Measurements from ENCODE around the gene RHOBTB3. TPM values are rescaled to one million over a fixed set of nuclear protein-coding genes. Genes with fewer than 3 reads are reported as not detected.

The RHOBTB3 gene
- total RNA-seq, 1 donor from 2014 or later = 73.8 TPM

DNA sequence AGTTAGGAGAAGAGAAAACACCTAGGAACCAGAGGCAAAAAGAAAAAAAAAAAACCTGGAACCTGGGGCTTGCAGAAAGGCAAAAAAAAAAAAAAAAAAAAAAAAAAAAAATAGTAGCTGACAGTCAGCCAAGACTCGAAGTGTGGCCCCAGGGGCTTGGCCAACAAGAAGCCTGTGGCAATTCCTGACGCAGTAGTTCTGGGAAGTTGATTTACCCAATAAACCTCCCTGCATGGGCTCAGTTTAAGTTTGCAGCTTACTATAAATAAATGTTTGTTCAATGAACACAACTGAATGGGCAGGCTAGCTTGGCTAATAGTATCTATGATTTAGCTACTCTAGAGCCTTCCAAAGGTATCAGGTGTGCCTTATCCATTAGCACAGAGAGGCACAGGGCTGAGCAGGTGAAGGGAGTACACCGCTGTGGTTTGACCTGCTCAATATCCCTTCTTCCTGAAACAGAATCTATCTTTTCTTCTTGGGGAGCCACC, 112.6 kb downstream of the RHOBTB3 start:
- Histone ChIP-seq H3K4me2 (ENCODE audit: low read length) (no peak overlapping the region), H3K9me3 (ENCODE audit: insufficient read depth, low read depth, low read length) (no peaks in the 10 kb centered on the region), H2AFZ (ENCODE audit: low read depth, low read length) (no peak overlapping the region), H3K79me2 (ENCODE audit: insufficient read depth, low read length) (no peaks in the 10 kb centered on the region), H4K20me1 (ENCODE audit: insufficient read depth, low read length) (no peaks in the 10 kb centered on the region), H3K4me1 (ENCODE audit: insufficient read depth, low read length) (peaks cover 8% of the 10 kb centered on the region), H3K9ac (ENCODE audit: low read length) (no peak overlapping the region), H3K4me3 (ENCODE audit: insufficient read depth, low read depth, low read length) (no peak overlapping the region), H3K36me3 (ENCODE audit: insufficient read depth, low read length) (no peaks in the 10 kb centered on the region), H3K27ac (ENCODE audit: low read depth, low read length) (no peak overlapping the region), H3K27me3 (ENCODE audit: insufficient read depth, low read length) (no peaks in the 10 kb centered on the region)
- Mint-ChIP-seq H3K9me3 (ENCODE audit: unreplicated experiment) (peaks cover 5% of the 10 kb centered on the region), H3K4me1 (ENCODE audit: low read depth, unreplicated experiment) (peaks cover 7% of the 10 kb centered on the region), H3K4me3 (ENCODE audit: unreplicated experiment) (no peak overlapping the region), H3K27me3 (ENCODE audit: low read depth, unreplicated experiment) (peaks cover 6% of the 10 kb centered on the region), H3K36me3 (ENCODE audit: low read depth, unreplicated experiment) (no peaks in the 10 kb centered on the region), H3K27ac (ENCODE audit: unreplicated experiment) (peak overlapping the region; percentile 28)
- no peak for TF ChIP-seq EZH2 (IDR thresholded peaks at IDR 0.05; ENCODE audit: insufficient read depth, low read length)
- TF ChIP-seq, protein P1, sequence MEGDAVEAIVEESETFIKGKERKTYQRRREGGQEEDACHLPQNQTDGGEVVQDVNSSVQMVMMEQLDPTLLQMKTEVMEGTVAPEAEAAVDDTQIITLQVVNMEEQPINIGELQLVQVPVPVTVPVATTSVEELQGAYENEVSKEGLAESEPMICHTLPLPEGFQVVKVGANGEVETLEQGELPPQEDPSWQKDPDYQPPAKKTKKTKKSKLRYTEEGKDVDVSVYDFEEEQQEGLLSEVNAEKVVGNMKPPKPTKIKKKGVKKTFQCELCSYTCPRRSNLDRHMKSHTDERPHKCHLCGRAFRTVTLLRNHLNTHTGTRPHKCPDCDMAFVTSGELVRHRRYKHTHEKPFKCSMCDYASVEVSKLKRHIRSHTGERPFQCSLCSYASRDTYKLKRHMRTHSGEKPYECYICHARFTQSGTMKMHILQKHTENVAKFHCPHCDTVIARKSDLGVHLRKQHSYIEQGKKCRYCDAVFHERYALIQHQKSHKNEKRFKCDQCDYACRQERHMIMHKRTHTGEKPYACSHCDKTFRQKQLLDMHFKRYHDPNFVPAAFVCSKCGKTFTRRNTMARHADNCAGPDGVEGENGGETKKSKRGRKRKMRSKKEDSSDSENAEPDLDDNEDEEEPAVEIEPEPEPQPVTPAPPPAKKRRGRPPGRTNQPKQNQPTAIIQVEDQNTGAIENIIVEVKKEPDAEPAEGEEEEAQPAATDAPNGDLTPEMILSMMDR (IDR thresholded peaks at IDR 0.05; ENCODE audit: insufficient read depth, low read depth, low read length) = no peak
- DNase-seq (ENCODE audit: low read depth) (no peak), FAIRE-seq (no peak)

DNA sequence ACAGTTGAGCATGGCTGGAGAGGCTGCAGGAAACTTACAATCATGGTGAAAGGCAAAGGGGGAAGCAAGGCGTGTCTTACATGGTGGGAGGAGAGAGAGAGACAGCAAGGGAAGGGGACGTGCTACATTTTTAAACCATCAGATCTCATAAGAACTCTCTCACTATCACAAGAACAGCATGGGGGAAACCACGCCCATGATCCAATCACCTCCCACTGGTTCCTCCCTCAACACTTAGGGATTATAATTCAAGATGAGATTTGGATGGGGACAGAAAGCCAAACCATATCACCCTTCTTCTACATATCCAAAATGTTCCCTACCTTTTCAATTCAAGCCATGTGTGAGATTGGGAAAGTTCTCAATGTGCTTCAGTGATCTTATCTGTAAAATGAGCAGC, 114.3 kb downstream of the RHOBTB3 start:
- Mint-ChIP-seq H3K4me1 (ENCODE audit: low read depth, unreplicated experiment) (peaks cover 7% of the 10 kb centered on the region), H3K4me3 (ENCODE audit: unreplicated experiment) (no peak overlapping the region), H3K36me3 (ENCODE audit: low read depth, unreplicated experiment) (peaks cover under 1% of the 10 kb centered on the region), H3K27me3 (ENCODE audit: low read depth, unreplicated experiment) (peaks cover 5% of the 10 kb centered on the region), H3K9me3 (ENCODE audit: unreplicated experiment) (no peaks in the 10 kb centered on the region), H3K27ac (ENCODE audit: unreplicated experiment) (no peak overlapping the region)
- H3K9me3 ChIP-seq (ENCODE audit: insufficient read depth, low read depth, low read length) = no peaks in the 10 kb centered on the region
- no peak for TF ChIP-seq EZH2 (IDR thresholded peaks at IDR 0.05; ENCODE audit: insufficient read depth, low read length)
- H3K4me2 ChIP-seq (ENCODE audit: low read length) = no peak overlapping the region
- no peak overlapping the region for H2AFZ ChIP-seq (ENCODE audit: low read depth, low read length)
- no peak for DNase-seq (ENCODE audit: low read depth)
- FAIRE-seq = no peak
- H3K36me3 ChIP-seq (ENCODE audit: insufficient read depth, low read length) = no peaks in the 10 kb centered on the region
- H3K27me3 ChIP-seq (ENCODE audit: insufficient read depth, low read length) = no peaks in the 10 kb centered on the region
- H3K27ac ChIP-seq (ENCODE audit: low read depth, low read length) = no peak overlapping the region
- H4K20me1 ChIP-seq (ENCODE audit: insufficient read depth, low read length) = no peaks in the 10 kb centered on the region
- peaks cover 8% of the 10 kb centered on the region for H3K4me1 ChIP-seq (ENCODE audit: insufficient read depth, low read length)
- no peak overlapping the region for H3K4me3 ChIP-seq (ENCODE audit: insufficient read depth, low read depth, low read length)
- no peaks in the 10 kb centered on the region for H3K79me2 ChIP-seq (ENCODE audit: insufficient read depth, low read length)
- H3K9ac ChIP-seq (ENCODE audit: low read length) = no peak overlapping the region

Other genes starting within 250 kb of the RHOBTB3 start
- gene SKIC3, start 176.4 kb upstream of the RHOBTB3 start, total RNA-seq = 98.3 and 99.9 TPM in 2 replicates
- 9.0 and 10.0 TPM in 2 replicates for gene ARSK, start 176.2 kb upstream of the RHOBTB3 start, total RNA-seq
- 0.14 TPM in 1 of 2 replicates, not detected in the other for gene GPR150, start 111.2 kb upstream of the RHOBTB3 start, total RNA-seq
- 0.87 and 2.2 TPM in 2 replicates for gene RFESD, start 84.6 kb upstream of the RHOBTB3 start, total RNA-seq
- 0.26 and 0.98 TPM in 2 replicates for gene SPATA9, start 48.3 kb upstream of the RHOBTB3 start, total RNA-seq
- gene GLRX, start 91.4 kb downstream of the RHOBTB3 start, total RNA-seq = 38.4 and 40.5 TPM in 2 replicates
- gene ELL2, start 230.5 kb downstream of the RHOBTB3 start, total RNA-seq = 107 and 118 TPM in 2 replicates

All from astrocyte (in vitro differentiated cells and primary cell).